ENCODE data around the gene DOC2B. TPM values are rescaled to one million over a fixed set of nuclear protein-coding genes. Genes with fewer than 3 reads are reported as not detected.

DOC2B gene
- polyA plus RNA-seq, 4 donors = 61.7 to 79.6 (median 73.0) TPM

Other genes starting within 250 kb of the DOC2B start
- 1 to 10 TPM; 1.6 to 2.6 (median 2.0) TPM for gene SCGB1C2, start 44.1 kb downstream of the DOC2B start, polyA plus RNA-seq (ENCODE audit: insufficient read length in 4 of 4)
- gene RPH3AL, start 171.2 kb upstream of the DOC2B start, polyA plus RNA-seq (ENCODE audit: insufficient read length in 4 of 4) = 10 to 100 TPM; 13.1 to 27.4 (median 18.7) TPM